Measurements from ENCODE around the gene DHODH. TPM values are rescaled to one million over a fixed set of nuclear protein-coding genes. Genes with fewer than 3 reads are reported as not detected.
"Not testable (repeated sequence)": the region's sequence is repeated elsewhere in the genome, so short reads cannot be mapped to it uniquely, and the experiment has no call there.

The DHODH gene
- polyA plus RNA-seq, 1 donor, result 12.1 TPM

- DNase-seq (ENCODE audit: low read depth), result not testable (repeated sequence)
Observed at GRCh38 chr16:72054254-72054847, 45.8 kb downstream of the DHODH start, which contains the start of gene HP. TSS of gene HP (plus strand) at chr16:72054505. CDS start at chr16:72054653, 148 bp downstream.

GRCh38 chr16:72055911-72056310, 47.4 kb downstream of the DHODH start:
- DNase-seq (ENCODE audit: low read depth), result no peak

GRCh38 chr16:72057313-72057712, 48.8 kb downstream of the DHODH start:
- DNase-seq (ENCODE audit: low read depth), result not testable (repeated sequence)

DNA sequence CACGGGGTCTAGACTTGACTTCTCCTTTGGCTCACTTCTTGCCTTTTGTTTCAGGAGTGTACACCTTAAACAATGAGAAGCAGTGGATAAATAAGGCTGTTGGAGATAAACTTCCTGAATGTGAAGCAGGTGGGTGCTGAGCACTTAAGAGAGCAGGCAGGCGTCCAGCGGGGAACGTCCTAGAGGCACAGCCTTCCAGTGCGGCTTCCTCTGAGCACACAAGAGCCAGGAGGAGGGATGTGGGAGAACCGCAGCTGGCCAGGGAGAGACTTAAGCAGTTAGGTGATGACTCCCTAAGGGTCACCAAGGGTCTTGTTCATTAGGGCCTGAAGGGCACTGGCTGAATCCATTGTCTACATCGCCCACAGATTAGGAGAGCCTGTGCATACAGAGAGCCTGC, 50.5 kb downstream of the DHODH start:
- not testable (repeated sequence) for DNase-seq (ENCODE audit: low read depth)

DNA sequence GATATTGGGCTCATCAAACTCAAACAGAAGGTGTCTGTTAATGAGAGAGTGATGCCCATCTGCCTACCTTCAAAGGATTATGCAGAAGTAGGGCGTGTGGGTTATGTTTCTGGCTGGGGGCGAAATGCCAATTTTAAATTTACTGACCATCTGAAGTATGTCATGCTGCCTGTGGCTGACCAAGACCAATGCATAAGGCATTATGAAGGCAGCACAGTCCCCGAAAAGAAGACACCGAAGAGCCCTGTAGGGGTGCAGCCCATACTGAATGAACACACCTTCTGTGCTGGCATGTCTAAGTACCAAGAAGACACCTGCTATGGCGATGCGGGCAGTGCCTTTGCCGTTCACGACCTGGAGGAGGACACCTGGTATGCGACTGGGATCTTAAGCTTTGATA, 51.9 kb downstream of the DHODH start:
- DNase-seq (ENCODE audit: low read depth), result no peak

- DNase-seq (ENCODE audit: low read depth), result no peak
Observed at GRCh38 chr16:72061564-72061963, 53.0 kb downstream of the DHODH start.

DNA sequence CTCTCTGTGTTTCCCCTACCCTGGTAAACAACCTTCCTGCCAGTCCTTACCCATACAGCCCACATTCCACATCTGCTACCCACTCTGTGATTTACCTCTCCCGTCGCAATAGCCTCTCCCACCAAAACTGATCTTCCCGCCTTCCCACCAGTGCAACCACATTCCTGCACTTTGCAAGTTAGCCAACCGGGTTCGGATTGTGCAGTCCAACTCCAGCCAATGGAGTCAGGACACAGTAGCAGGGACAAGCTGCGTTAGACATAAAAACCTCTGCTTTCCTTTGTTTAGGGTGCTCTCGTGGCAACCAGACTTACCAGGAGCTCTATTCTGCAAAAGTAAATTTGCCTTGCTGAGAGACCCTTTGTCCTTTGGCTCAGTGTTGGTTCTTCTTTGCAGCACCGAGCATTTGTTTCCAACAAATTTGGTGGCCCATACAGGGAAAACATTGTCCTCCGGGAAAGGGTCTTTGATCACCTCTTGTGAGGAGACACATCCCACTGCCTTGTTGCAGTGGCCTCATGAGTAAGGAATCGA, 55.9 kb downstream of the DHODH start:
- DNase-seq (ENCODE audit: low read depth), result no peak

GRCh38 chr16:72066747-72067146, 58.2 kb downstream of the DHODH start:
- DNase-seq (ENCODE audit: low read depth), result peak; percentile 16

GRCh38 chr16:72068930-72069329, 60.4 kb downstream of the DHODH start:
- DNase-seq (ENCODE audit: low read depth), result no peak

GRCh38 chr16:72072514-72073342, 64.2 kb downstream of the DHODH start:
- no peak for DNase-seq (ENCODE audit: low read depth)

DNA sequence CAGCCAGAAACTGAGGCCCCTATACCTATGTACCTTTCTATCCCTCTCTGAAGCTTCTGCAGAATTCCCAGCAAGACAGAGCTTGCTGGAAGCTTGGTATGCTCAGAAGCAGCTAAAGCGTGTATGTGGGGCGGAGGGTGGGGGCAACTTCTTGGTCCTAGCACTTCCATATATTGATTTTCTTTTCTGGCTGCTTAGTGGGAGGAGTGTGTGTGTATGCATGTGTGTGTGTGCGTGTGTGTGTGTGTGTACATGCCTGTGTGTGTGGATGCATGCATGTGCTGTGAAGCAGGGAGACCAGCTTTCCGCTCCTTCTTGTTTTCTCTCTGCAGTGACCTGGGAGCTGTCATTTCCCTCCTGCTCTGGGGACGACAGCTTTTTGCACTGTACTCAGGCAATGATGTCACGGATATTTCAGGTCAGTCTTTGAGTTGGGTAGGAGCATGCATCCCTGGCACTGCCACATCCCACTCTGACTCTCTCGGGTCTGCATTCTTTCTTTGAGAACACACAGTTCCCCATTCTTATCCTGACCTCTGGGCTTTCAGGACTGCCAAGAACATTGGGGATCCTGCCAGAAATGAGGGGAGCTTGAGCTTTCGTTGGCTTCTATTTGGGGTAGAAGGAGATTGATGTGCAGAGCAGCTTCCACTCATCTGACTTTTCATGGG, 65.2 kb downstream of the DHODH start:
- no peak for DNase-seq (ENCODE audit: low read depth)

DNA sequence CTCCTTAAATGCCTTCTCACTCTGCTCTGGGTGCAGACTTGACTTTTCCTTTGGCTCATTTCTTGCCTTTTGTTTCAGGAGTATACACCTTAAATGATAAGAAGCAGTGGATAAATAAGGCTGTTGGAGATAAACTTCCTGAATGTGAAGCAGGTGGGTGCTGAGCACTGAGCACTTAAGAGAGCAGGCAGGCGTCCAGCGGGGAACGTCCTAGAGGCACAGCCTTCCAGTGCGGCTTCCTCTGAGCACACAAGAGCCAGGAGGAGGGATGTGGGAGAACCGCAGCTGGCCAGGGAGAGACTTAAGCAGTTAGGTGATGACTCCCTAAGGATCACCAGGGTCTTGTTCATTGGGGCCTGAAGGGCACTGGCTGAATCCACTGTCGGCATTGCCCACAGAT, 66.5 kb downstream of the DHODH start:
- not testable (repeated sequence) for DNase-seq (ENCODE audit: low read depth)

Other genes starting within 250 kb of the DHODH start
- 43.4 TPM for gene AP1G1, start 199.9 kb upstream of the DHODH start, polyA plus RNA-seq (ENCODE audit: insufficient read length)
- 15.8 TPM for gene ATXN1L, start 162.8 kb upstream of the DHODH start, polyA plus RNA-seq (ENCODE audit: insufficient read length)
- 7.4 TPM for gene ZNF821, start 124.6 kb upstream of the DHODH start, polyA plus RNA-seq (ENCODE audit: insufficient read length)
- gene IST1, start 113.2 kb upstream of the DHODH start, polyA plus RNA-seq (ENCODE audit: insufficient read length), result 169 TPM
- gene PKD1L3, start 8.3 kb upstream of the DHODH start, polyA plus RNA-seq (ENCODE audit: insufficient read length), result 0.06 TPM
- 0.39 TPM for gene HP, start 45.8 kb downstream of the DHODH start, polyA plus RNA-seq (ENCODE audit: insufficient read length)
- gene HPR, start 54.5 kb downstream of the DHODH start, polyA plus RNA-seq (ENCODE audit: insufficient read length), result 0.30 TPM
- 11.7 TPM for gene TXNL4B, start 84.9 kb downstream of the DHODH start, polyA plus RNA-seq (ENCODE audit: insufficient read length)
- gene DHX38, start 85.1 kb downstream of the DHODH start, polyA plus RNA-seq (ENCODE audit: insufficient read length), result 46.5 TPM
- 1.5 TPM for gene PMFBP1, start 163.4 kb downstream of the DHODH start, polyA plus RNA-seq (ENCODE audit: insufficient read length)